AG04450 (cell line): ENCODE results near the gene COL9A2. TPM values are rescaled to one million over a fixed set of nuclear protein-coding genes. Genes with fewer than 3 reads are reported as not detected.

Experiments used
- polyA plus RNA-seq: library from polyadenylated mRNA; depleted of rRNA; stranded (reverse); fragments of >200 nt; gene quantifications from 2 replicates; pipeline ENCODE4 v1.2.3, GENCODE V29; 2011; rRNA removed

Gene COL9A2
- polyA plus RNA-seq, 1 experiment, result 1.1 TPM

Other genes starting within 250 kb of the COL9A2 start
- 44.2 and 45.1 TPM in 2 replicates for gene PPT1, start 220.0 kb downstream of the COL9A2 start, polyA plus RNA-seq
- gene RLF, start 155.9 kb downstream of the COL9A2 start, polyA plus RNA-seq, result 7.4 and 11.0 TPM in 2 replicates
- gene TMCO2, start 69.3 kb downstream of the COL9A2 start, polyA plus RNA-seq, result not detected in 2 replicates
- gene ZMPSTE24, start 59.0 kb downstream of the COL9A2 start, polyA plus RNA-seq, result 40.1 and 55.8 TPM in 2 replicates
- 22.5 and 24.4 TPM in 2 replicates for gene SMAP2, start 56.4 kb upstream of the COL9A2 start, polyA plus RNA-seq
- 4.4 and 5.9 TPM in 2 replicates for gene ZFP69B, start 133.2 kb upstream of the COL9A2 start, polyA plus RNA-seq
- gene ZFP69, start 160.0 kb upstream of the COL9A2 start, polyA plus RNA-seq, result 1.8 and 3.1 TPM in 2 replicates
- 8.3 and 11.1 TPM in 2 replicates for gene EXO5, start 191.5 kb upstream of the COL9A2 start, polyA plus RNA-seq
- gene ZNF684, start 214.4 kb upstream of the COL9A2 start, polyA plus RNA-seq, result 2.3 and 3.2 TPM in 2 replicates